Keratinocyte (primary cell): ENCODE measurements around the gene DCAF7. TPM values are rescaled to one million over a fixed set of nuclear protein-coding genes. Genes with fewer than 3 reads are reported as not detected.

Source experiments
- DNase-seq: peaks from one replicate; pipeline ENCODE4 v3.0.0-alpha.2; 2011; ENCODE audit warnings: low read depth, missing footprints, low spot score
- FAIRE-seq: peaks from 2 replicates; lab custom pipeline; 2011; peaks lifted over from hg19 to GRCh38; lab: Jason Lieb, UNC
- H2AFZ ChIP-seq: 2 replicates; pipeline ENCODE4 v1.6.0; 2012; ENCODE audit warnings: low read length, control low read depth, inconsistent platforms; ENCODE audit not compliant: control insufficient read depth
- H3K27ac ChIP-seq: 2 replicates; pipeline ENCODE4 v1.5.1; 2011; ENCODE audit warnings: low read length; ENCODE audit not compliant: control insufficient read depth, insufficient read depth
- H3K27me3 ChIP-seq: 3 replicates; pipeline ENCODE4 v1.6.0; 2011; ENCODE audit warnings: low read length; ENCODE audit not compliant: control insufficient read depth, insufficient read depth; ENCODE audit errors: extremely low read depth
- H3K36me3 ChIP-seq, 2 experiments: 2 replicates in 1 of 2; 3 replicates in 1 of 2; pipeline ENCODE4 v1.5.1; 2011; ENCODE audit warnings: low read length in 2 of 2, mild to moderate bottlenecking in 1 of 2; ENCODE audit not compliant: control insufficient read depth in 2 of 2, insufficient read depth in 2 of 2; ENCODE audit errors: extremely low read depth in 1 of 2
- H3K4me1 ChIP-seq: 3 replicates; pipeline ENCODE4 v1.5.1; 2011; ENCODE audit warnings: low read length; ENCODE audit not compliant: control insufficient read depth, insufficient read depth; ENCODE audit errors: extremely low read depth
- H3K4me2 ChIP-seq: 3 replicates; pipeline ENCODE4 v1.6.0; 2011; ENCODE audit warnings: low read depth, low read length; ENCODE audit not compliant: control insufficient read depth, insufficient read depth; ENCODE audit errors: extremely low read depth
- H3K4me3 ChIP-seq, 3 experiments: fragments of 200-600 bp in 1 of 3; sonication (generic) in 1 of 3; 2 replicates in 2 of 3; 3 replicates in 1 of 3; pipeline ENCODE4 v1.5.1; 2011 to 2016; ENCODE audit warnings: low read length in 3 of 3, mild to moderate bottlenecking in 3 of 3, control low read depth in 2 of 3, inconsistent platforms in 1 of 3, low read depth in 1 of 3, mixed read lengths in 1 of 3, mixed run types in 1 of 3, moderate library complexity in 1 of 3; ENCODE audit not compliant: control insufficient read depth in 2 of 3, insufficient read depth in 2 of 3; ENCODE audit errors: extremely low read depth in 1 of 3
- H3K79me2 ChIP-seq: 2 replicates; pipeline ENCODE4 v1.6.0; 2012; ENCODE audit warnings: low read length; ENCODE audit not compliant: control insufficient read depth, insufficient read depth
- H3K9ac ChIP-seq: 3 replicates; pipeline ENCODE4 v1.6.0; 2011; ENCODE audit warnings: low read length; ENCODE audit not compliant: control insufficient read depth, insufficient read depth; ENCODE audit errors: extremely low read depth
- H3K9me1 ChIP-seq: 3 replicates; pipeline ENCODE4 v1.6.0; 2011; ENCODE audit warnings: low read length; ENCODE audit not compliant: control insufficient read depth, insufficient read depth; ENCODE audit errors: extremely low read depth
- H3K9me3 ChIP-seq: 2 replicates; pipeline ENCODE4 v1.5.1; 2012; ENCODE audit warnings: low read depth, low read length; ENCODE audit not compliant: control insufficient read depth
- H4K20me1 ChIP-seq: 3 replicates; pipeline ENCODE4 v1.6.0; 2011; ENCODE audit warnings: low read length; ENCODE audit not compliant: control insufficient read depth, insufficient read depth; ENCODE audit errors: extremely low read depth
- CTCF ChIP-seq, 3 experiments: IDR thresholded peaks in 1 of 3; conservative IDR thresholded peaks in 1 of 3; optimal IDR thresholded peaks in 1 of 3; 2 replicates in 2 of 3; 3 replicates in 1 of 3; pipeline versions ENCODE3 to v1.5.1; 2011; ENCODE audit warnings: low read length in 3 of 3, mild to moderate bottlenecking in 3 of 3, moderate library complexity in 2 of 3, control low read depth in 1 of 3, inconsistent platforms in 1 of 3; ENCODE audit not compliant: insufficient read depth in 2 of 3; ENCODE audit errors: extremely low read depth in 1 of 3
- EZH2 ChIP-seq: IDR thresholded peaks from one replicate; pipeline ENCODE4 v1.6.1; 2012; ENCODE audit warnings: inconsistent platforms, mild to moderate bottlenecking, low read length, moderate library complexity
- dilution Hi-C: fragments of 300-500 bp; cut with MboI; formaldehyde crosslinking; loops from one replicate; pipeline ENCODE4 v1.7.0; 2020; ENCODE audit warnings: low sequenced_read_pairs; ENCODE audit not compliant: extremely low pct_ligation_motif_present
- polyA plus RNA-seq, 5 experiments: library from polyadenylated mRNA; depleted of rRNA in 3 of 5; stranded (reverse) in 3 of 5; stranded (forward) in 1 of 5; unstranded in 1 of 5; fragments of >200 nt; gene quantifications; 1 replicate in 1 of 5; 2 replicates in 3 of 5; 3 replicates in 1 of 5; pipeline versions ENCODE4 v1.2.1 to v1.2.3, GENCODE V29; 2011 to 2012; ENCODE audit warnings: missing spikeins in 2 of 5, low read depth in 1 of 5, low replicate concordance in 1 of 5

The DCAF7 gene
- polyA plus RNA-seq, 1 donor (not counting 4 experiments of a cell fraction or from before 2014, with no cell fraction given): 32.6 TPM

DNA sequence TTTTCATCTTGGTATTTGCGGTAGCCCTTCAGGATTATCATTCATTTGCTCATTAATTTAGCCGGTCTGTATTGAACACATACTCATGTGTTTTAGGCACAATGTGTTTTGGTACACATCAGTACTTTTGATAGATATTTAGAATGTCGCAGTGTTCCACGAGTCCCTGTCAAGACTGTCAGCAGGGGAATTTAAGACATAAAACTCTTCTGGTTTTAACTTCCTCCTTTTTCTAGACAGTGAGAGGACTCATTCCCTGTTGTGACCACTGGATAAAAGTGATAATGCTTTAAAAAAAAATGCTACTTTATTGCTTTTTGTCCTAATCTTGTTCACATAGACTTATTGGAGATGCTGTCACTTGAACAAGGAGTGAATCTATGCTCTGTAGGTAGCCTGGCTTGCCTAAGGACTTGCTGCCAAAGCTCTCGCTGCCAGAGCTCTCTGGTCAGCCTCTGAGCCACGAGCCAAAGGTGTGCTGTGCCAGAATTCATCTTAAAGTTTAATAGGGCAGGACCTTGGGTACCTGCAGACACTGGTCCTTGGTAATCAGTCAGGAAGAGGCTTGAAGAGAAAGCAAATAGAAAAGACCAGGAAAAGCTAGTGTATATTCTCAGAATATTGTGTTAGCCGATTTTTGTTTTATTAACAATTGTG is 5.4 kb downstream of the DCAF7 start:
- H3K27ac ChIP-seq: no peak overlapping the region

DNA sequence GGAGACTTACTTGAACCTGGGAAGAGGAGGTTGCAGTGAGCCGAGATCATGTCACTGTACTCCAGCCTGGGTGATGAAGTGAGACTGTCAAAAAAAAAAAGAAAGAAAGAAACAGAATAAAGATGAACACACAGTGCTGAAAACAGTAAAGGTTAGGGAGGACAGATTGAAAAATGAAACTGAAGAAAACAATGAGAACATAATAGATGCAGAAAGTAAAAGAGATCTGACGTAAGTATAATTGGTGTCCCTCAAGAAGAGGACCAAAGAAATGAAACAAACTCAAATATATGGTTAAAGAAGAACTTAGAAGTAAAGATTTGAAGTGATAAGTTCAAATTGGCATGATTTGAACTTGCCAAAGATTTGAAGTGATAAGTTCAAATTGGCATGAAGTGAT is 7.1 kb downstream of the DCAF7 start:
- no peak for TF ChIP-seq EZH2
- no peak for TF ChIP-seq CTCF (optimal IDR thresholded peaks at IDR 0.05 in 1 of 3, IDR thresholded peaks at IDR 0.05 in 1 of 3, conservative IDR thresholded peaks at IDR 0.05 in 1 of 3; ENCODE audit: extremely low read depth in 1 of 3, insufficient read depth in 2 of 3, low read length in 3 of 3)
- Histone ChIP-seq H3K27ac (no peak overlapping the region), H3K27me3 (no peaks in the 10 kb centered on the region), H3K4me2 (no peak overlapping the region), H3K4me3 (no peak overlapping the region), H3K9me1 (no peaks in the 10 kb centered on the region), H3K36me3 (peaks cover 0 to 3% of the 10 kb centered on the region in 2 experiments), H3K4me1 (peaks cover 5% of the 10 kb centered on the region), H4K20me1 (peaks cover 11% of the 10 kb centered on the region), H3K79me2 (peaks cover 90% of the 10 kb centered on the region), H2AFZ (no peak overlapping the region), H3K9ac (no peak overlapping the region), H3K9me3 (no peaks in the 10 kb centered on the region)
- DNase-seq: no peak
- FAIRE-seq: no peak
- dilution Hi-C loops: no loop called here

More for the DNA sequence above, 5.4 kb downstream of the DCAF7 start:
- DNase-seq: no peak
- FAIRE-seq: no peak
- Histone ChIP-seq H3K27me3 (no peaks in the 10 kb centered on the region), H3K4me3 (no peak overlapping the region), H3K79me2 (peaks cover 92% of the 10 kb centered on the region), H3K9me3 (no peaks in the 10 kb centered on the region), H3K9ac (no peak overlapping the region), H3K36me3 (peaks cover 0 to 3% of the 10 kb centered on the region in 2 experiments), H2AFZ (no peak overlapping the region), H4K20me1 (peaks cover 11% of the 10 kb centered on the region), H3K4me1 (peaks cover 9% of the 10 kb centered on the region), H3K9me1 (no peaks in the 10 kb centered on the region), H3K4me2 (no peak overlapping the region)
- dilution Hi-C loops: no loop called here
- TF ChIP-seq EZH2 (no peak), CTCF (optimal IDR thresholded peaks at IDR 0.05 in 1 of 3, IDR thresholded peaks at IDR 0.05 in 1 of 3, conservative IDR thresholded peaks at IDR 0.05 in 1 of 3; ENCODE audit: extremely low read depth in 1 of 3, insufficient read depth in 2 of 3, low read length in 3 of 3) (no peak)
